RWPE2 (cell line): ENCODE results near the gene CFAP97D2.
A peak's percentile ranks its signal among the peaks of the same experiment; 100 is the strongest.

Experiments used
- ATAC-seq: fragments of 200-7000 bp; cut with Tn5 transposase; 3 replicates; pipeline ENCODE4 v1.9.1; 2021; ENCODE audit warnings: low read depth
- DNase-seq: peaks from one replicate; pipeline ENCODE4 v3.0.0-alpha.2; 2020; ENCODE audit warnings: low spot score
- H3K27ac ChIP-seq: fragments of 450-650 bp; 2 replicates; pipeline ENCODE4 v1.5.1; 2017; ENCODE audit warnings: mild to moderate bottlenecking; ENCODE audit not compliant: poor library complexity, severe bottlenecking
- H3K27me3 ChIP-seq: fragments of 250-450 bp; sonication (Bioruptor Pico); 2 replicates; pipeline ENCODE4 v1.5.1; 2021; ENCODE audit warnings: mild to moderate bottlenecking, moderate library complexity; ENCODE audit not compliant: insufficient read depth, poor library complexity, severe bottlenecking
- H3K36me3 ChIP-seq: fragments of 250-450 bp; sonication (Bioruptor Pico); 2 replicates; pipeline ENCODE4 v1.5.1; 2020; ENCODE audit warnings: low read depth, mild to moderate bottlenecking, moderate library complexity
- H3K4me1 ChIP-seq: fragments of 250-450 bp; sonication (Bioruptor Pico); 2 replicates; pipeline ENCODE4 v1.5.1; 2021; ENCODE audit warnings: mild to moderate bottlenecking, moderate library complexity; ENCODE audit not compliant: insufficient read depth, poor library complexity, severe bottlenecking
- H3K4me3 ChIP-seq: fragments of 250-450 bp; sonication (Bioruptor Pico); 2 replicates; pipeline ENCODE4 v1.5.1; 2021; ENCODE audit warnings: mild to moderate bottlenecking, moderate library complexity; ENCODE audit not compliant: severe bottlenecking
- H3K9me3 ChIP-seq: fragments of 250-450 bp; sonication (Bioruptor Pico); 2 replicates; pipeline ENCODE4 v1.5.1; 2021; ENCODE audit warnings: mild to moderate bottlenecking, moderate library complexity; ENCODE audit not compliant: severe bottlenecking
- TF ChIP-seq, protein P1 (sequence below): fragments of 450-650 bp; IDR thresholded peaks from one replicate; pipeline ENCODE4 v1.5.1; 2017; ENCODE audit warnings: mild to moderate bottlenecking, moderate library complexity; ENCODE audit not compliant: poor library complexity, severe bottlenecking

The CFAP97D2 gene

DNA sequence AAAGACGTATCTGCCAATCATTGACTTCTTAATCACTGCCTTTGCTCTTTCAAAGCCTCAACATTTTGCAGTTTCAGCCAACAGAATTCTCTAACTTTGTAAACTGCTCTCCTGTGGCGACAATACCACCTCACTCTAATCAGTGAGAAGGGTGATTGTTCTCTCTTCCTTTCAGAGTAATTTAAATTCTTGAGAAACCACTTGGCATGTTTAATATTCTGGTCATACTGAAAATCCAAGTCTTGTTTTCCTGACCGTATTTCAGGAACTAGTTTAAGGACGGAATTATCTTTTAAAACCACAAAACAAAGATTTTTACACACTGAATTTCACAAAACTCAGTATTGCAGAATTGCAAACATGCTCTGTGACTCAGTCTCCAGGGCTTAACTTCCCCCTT, 50.4 kb downstream of the CFAP97D2 start:
- no peak for DNase-seq
- Histone ChIP-seq H3K4me3 (no peak overlapping the region), H3K4me1 (peaks cover 5% of the 10 kb centered on the region), H3K9me3 (no peaks in the 10 kb centered on the region), H3K27ac (no peak overlapping the region), H3K27me3 (no peaks in the 10 kb centered on the region), H3K36me3 (no peaks in the 10 kb centered on the region)
- no peak for ATAC-seq
- TF ChIP-seq, protein P1, sequence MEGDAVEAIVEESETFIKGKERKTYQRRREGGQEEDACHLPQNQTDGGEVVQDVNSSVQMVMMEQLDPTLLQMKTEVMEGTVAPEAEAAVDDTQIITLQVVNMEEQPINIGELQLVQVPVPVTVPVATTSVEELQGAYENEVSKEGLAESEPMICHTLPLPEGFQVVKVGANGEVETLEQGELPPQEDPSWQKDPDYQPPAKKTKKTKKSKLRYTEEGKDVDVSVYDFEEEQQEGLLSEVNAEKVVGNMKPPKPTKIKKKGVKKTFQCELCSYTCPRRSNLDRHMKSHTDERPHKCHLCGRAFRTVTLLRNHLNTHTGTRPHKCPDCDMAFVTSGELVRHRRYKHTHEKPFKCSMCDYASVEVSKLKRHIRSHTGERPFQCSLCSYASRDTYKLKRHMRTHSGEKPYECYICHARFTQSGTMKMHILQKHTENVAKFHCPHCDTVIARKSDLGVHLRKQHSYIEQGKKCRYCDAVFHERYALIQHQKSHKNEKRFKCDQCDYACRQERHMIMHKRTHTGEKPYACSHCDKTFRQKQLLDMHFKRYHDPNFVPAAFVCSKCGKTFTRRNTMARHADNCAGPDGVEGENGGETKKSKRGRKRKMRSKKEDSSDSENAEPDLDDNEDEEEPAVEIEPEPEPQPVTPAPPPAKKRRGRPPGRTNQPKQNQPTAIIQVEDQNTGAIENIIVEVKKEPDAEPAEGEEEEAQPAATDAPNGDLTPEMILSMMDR = no peak

DNA sequence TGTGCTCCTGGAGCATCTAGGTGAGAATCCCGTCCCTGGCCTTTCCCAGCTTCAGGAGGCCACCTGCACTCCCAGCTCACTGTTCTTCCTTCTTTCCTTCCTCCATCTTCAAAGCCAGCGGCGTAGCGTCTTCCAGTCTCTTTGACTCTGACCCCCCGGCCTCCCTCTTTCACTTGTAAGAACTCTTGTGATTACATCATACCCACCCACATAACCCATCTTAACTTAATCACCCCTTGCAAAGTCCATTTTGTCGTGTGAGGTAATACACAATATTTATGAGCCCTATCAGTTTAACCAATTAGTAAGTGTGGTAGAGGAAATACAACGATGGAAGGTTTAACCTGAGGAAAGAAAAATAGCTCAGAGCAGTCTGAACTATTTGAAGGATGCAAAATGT, 51.1 kb downstream of the CFAP97D2 start:
- Histone ChIP-seq H3K4me3 (no peak overlapping the region), H3K9me3 (no peaks in the 10 kb centered on the region), H3K36me3 (no peaks in the 10 kb centered on the region), H3K4me1 (peaks cover 6% of the 10 kb centered on the region), H3K27ac (no peak overlapping the region), H3K27me3 (no peaks in the 10 kb centered on the region)
- TF ChIP-seq, protein P1 = no peak
- ATAC-seq = no peak
- no peak for DNase-seq

DNA sequence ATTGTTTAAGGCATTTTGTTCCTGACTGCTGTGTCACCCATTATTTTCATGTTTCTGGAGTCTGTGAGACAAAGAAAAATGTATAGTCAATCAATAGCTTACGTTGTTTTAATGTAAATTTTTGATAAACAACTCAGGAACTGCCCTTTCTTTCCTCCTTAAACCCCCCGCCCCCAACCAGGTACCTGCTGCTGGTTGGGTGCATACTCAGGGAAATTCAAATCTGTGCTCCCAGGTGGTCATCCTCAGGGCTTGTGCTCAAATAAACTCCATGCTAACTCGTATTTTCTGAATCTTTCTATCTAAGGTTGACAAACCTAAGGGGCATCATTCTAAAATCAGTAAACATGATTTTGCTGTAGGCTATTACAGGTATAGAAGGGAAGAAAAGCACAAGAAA, 51.5 kb downstream of the CFAP97D2 start:
- TF ChIP-seq, protein P1 = no peak
- DNase-seq (no peak), ATAC-seq (no peak)
- no peaks in the 10 kb centered on the region for H3K9me3 ChIP-seq
- no peak overlapping the region for H3K27ac ChIP-seq
- peaks cover 6% of the 10 kb centered on the region for H3K4me1 ChIP-seq
- no peaks in the 10 kb centered on the region for H3K36me3 ChIP-seq
- no peaks in the 10 kb centered on the region for H3K27me3 ChIP-seq
- H3K4me3 ChIP-seq = no peak overlapping the region

DNA sequence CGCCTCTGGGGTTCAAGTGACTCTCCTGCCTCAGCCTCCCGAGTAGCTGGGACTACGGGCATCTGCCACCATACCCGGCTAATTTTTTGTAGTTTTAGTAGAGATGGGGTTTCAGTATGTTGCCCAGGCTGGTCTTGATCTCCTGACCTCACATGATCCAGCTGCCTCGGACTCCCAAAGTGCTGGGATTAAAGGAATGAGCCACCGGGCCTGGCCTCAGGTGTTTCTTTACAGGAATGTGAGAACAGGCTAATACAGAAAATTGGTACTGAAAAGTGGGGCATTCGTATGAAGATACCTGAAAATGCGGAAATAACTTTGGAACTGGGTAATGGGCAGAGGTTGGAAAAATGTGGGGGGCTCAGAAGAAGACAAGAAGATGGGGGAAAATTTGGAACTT, 52.8 kb downstream of the CFAP97D2 start:
- Histone ChIP-seq H3K4me1 (peaks cover 10% of the 10 kb centered on the region), H3K27me3 (no peaks in the 10 kb centered on the region), H3K9me3 (no peaks in the 10 kb centered on the region), H3K4me3 (no peak overlapping the region), H3K27ac (no peak overlapping the region), H3K36me3 (peaks cover 9% of the 10 kb centered on the region)
- TF ChIP-seq, protein P1 = no peak
- no peak for ATAC-seq
- no peak for DNase-seq

DNA sequence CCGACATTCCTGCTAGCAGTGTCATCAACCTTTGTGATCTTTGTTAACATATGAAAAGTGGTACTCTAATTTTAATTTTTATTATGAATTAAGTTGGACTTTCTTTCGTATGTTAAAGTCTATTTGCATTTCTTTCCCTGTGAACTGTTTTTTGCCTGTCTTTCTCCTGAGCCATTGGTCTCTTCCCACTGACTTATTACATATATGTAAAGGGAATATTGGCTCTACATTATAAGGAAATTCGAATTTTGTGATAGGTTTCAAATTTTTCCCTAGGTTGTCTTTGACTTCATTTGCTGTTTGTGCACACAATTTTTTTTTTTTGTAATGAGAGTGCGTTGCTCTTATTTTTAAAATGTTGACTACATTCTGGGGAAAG, 55.2 kb downstream of the CFAP97D2 start:
- no peak for DNase-seq
- H3K4me3 ChIP-seq = peak overlapping the region; percentile 83
- no peaks in the 10 kb centered on the region for H3K9me3 ChIP-seq
- no peaks in the 10 kb centered on the region for H3K27me3 ChIP-seq
- TF ChIP-seq, protein P1 = no peak
- peak overlapping the region; percentile 57 for H3K27ac ChIP-seq
- peaks cover 27% of the 10 kb centered on the region for H3K36me3 ChIP-seq
- ATAC-seq = no peak
- peaks cover 10% of the 10 kb centered on the region for H3K4me1 ChIP-seq
